KMS-11 (cell line): Measurements from ENCODE around the gene RUNDC3A.

Experiments used
- H2AFZ ChIP-seq: fragments of 200-600 bp; sonication (generic); 2 replicates; pipeline ENCODE4 v1.6.1; 2016; ENCODE audit warnings: antibody characterized with exemption, mixed run types, low read depth
- H3K27ac ChIP-seq: fragments of 200-600 bp; sonication (generic); 2 replicates; pipeline ENCODE4 v1.6.1; 2016; ENCODE audit warnings: mild to moderate bottlenecking, mixed run types
- H3K27me3 ChIP-seq: fragments of 200-600 bp; sonication (generic); 2 replicates; pipeline ENCODE4 v1.6.1; 2017; ENCODE audit warnings: mild to moderate bottlenecking, low read depth, mixed run types, moderate library complexity; ENCODE audit not compliant: insufficient read depth
- H3K36me3 ChIP-seq: fragments of 200-600 bp; sonication (generic); 2 replicates; pipeline ENCODE4 v1.6.1; 2017; ENCODE audit warnings: mild to moderate bottlenecking, mixed run types; ENCODE audit not compliant: insufficient read depth
- H3K4me1 ChIP-seq: fragments of 200-600 bp; sonication (generic); 2 replicates; pipeline ENCODE4 v1.6.1; 2016; ENCODE audit warnings: mild to moderate bottlenecking, low read depth, mixed run types; ENCODE audit not compliant: poor library complexity, severe bottlenecking
- H3K4me2 ChIP-seq: fragments of 200-600 bp; sonication (generic); 2 replicates; pipeline ENCODE4 v1.7.0; 2016; ENCODE audit warnings: mild to moderate bottlenecking, mixed run types
- H3K4me3 ChIP-seq: fragments of 200-600 bp; sonication (generic); IDR thresholded peaks from 2 replicates; pipeline ENCODE4 v1.6.1; 2017; ENCODE audit warnings: low read depth, low read length, mixed read lengths; ENCODE audit not compliant: insufficient read depth
- H3K79me2 ChIP-seq: fragments of 200-600 bp; sonication (generic); 2 replicates; pipeline ENCODE4 v1.6.1; 2016; ENCODE audit warnings: low read depth, mixed run types; ENCODE audit not compliant: insufficient read depth
- H3K9ac ChIP-seq: fragments of 200-600 bp; sonication (generic); 2 replicates; pipeline ENCODE4 v1.6.1; 2016; ENCODE audit warnings: mild to moderate bottlenecking, mixed run types
- H4K20me1 ChIP-seq: fragments of 200-600 bp; sonication (generic); 2 replicates; pipeline ENCODE4 v1.6.1; 2016; ENCODE audit warnings: mild to moderate bottlenecking, mixed run types; ENCODE audit not compliant: insufficient read depth
- TF ChIP-seq, protein P1 (sequence below): fragments of 200-600 bp; sonication (generic); conservative IDR thresholded peaks from 2 replicates; pipeline ENCODE4 v1.6.1; 2017; ENCODE audit warnings: low read depth, mild to moderate bottlenecking, antibody characterized with exemption, low read length, moderate library complexity, mixed read lengths

RUNDC3A gene

GRCh38 chr17:44268709-44269534, 39.5 kb upstream of the RUNDC3A start:
- Histone ChIP-seq H3K79me2 (no peaks in the 10 kb centered on the region), H3K4me1 (no peaks in the 10 kb centered on the region), H4K20me1 (no peaks in the 10 kb centered on the region), H3K27me3 (peaks cover 28% of the 10 kb centered on the region), H3K9ac (no peak overlapping the region), H3K4me2 (no peak overlapping the region), H3K36me3 (no peaks in the 10 kb centered on the region), H3K27ac (no peak overlapping the region), H2AFZ (no peak overlapping the region), H3K4me3 (no peak overlapping the region)
- TF ChIP-seq, protein P1, sequence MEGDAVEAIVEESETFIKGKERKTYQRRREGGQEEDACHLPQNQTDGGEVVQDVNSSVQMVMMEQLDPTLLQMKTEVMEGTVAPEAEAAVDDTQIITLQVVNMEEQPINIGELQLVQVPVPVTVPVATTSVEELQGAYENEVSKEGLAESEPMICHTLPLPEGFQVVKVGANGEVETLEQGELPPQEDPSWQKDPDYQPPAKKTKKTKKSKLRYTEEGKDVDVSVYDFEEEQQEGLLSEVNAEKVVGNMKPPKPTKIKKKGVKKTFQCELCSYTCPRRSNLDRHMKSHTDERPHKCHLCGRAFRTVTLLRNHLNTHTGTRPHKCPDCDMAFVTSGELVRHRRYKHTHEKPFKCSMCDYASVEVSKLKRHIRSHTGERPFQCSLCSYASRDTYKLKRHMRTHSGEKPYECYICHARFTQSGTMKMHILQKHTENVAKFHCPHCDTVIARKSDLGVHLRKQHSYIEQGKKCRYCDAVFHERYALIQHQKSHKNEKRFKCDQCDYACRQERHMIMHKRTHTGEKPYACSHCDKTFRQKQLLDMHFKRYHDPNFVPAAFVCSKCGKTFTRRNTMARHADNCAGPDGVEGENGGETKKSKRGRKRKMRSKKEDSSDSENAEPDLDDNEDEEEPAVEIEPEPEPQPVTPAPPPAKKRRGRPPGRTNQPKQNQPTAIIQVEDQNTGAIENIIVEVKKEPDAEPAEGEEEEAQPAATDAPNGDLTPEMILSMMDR: no peak

DNA sequence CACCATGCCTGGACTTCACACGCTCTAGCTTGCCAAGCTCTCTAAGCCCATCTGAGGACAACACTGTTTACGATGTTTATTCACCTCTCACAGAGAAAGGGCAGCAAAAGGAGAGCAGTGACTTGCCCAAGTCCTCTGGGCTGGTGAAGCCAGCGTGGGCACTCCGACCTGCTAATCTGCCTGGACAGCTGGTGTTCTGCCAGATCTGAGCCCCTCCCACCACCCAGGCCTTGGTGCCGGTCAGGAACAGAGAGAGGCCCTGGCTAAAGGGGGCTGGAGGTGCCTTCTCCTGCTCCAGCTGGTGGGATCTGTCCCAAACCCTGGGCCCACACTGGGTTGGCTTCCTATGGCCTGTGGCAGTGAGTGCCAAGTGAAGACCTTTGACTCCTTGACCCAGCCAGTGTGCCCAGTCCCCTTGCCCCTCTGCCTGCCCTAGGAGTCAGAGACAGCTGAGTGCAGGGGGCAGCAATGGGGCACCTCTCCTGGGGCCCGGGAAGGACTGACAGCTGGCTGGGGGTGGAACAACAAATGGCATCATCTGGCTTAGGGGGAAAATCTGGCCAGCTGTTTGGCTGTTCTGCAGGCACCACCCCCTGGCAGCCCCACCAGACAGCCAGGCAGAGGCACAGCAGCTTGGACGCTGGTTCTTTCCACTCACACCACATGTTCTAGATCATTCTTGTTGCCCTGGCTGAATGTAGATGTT, 38.7 kb upstream of the RUNDC3A start:
- H3K36me3 ChIP-seq: no peaks in the 10 kb centered on the region
- H3K4me1 ChIP-seq: no peaks in the 10 kb centered on the region
- H3K79me2 ChIP-seq: no peaks in the 10 kb centered on the region
- no peak overlapping the region for H3K9ac ChIP-seq
- H3K4me2 ChIP-seq: no peak overlapping the region
- H4K20me1 ChIP-seq: no peaks in the 10 kb centered on the region
- H3K27ac ChIP-seq: no peak overlapping the region
- TF ChIP-seq, protein P1: no peak
- no peak overlapping the region for H3K4me3 ChIP-seq
- no peak overlapping the region for H2AFZ ChIP-seq
- H3K27me3 ChIP-seq: peaks cover 33% of the 10 kb centered on the region

DNA sequence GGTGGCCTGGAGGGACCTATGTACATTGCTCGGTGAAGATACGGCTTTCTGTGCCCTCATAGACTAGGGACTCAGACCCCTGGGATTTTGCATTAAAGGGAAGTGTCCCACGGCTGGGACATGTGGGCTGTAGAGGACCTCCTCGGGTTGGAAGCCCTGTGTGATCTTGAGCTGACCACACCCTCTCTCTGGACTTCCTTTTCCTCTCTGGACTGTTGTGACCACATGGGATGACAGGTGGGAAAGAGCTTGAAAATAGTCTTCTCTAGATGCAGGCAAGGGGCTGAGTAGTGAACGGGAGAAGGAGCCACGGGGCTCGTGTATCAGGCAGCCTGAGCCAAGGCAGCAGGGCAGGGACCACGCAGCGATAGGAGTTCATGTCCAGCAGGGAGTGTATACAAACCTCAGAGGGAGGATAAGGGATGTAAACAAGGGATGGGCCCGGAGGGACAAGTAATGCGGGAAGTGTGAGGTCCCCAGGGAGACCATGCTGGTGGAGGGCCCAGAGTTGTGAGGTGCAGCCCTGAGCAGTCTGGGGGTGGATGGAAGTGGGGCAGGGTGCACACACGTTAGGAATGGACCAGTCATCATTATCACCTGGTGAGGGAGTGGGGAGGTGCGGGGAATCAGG, 36.0 kb upstream of the RUNDC3A start:
- H3K27ac ChIP-seq: no peak overlapping the region
- H4K20me1 ChIP-seq: no peaks in the 10 kb centered on the region
- H3K4me1 ChIP-seq: no peaks in the 10 kb centered on the region
- H2AFZ ChIP-seq: no peak overlapping the region
- H3K4me2 ChIP-seq: no peak overlapping the region
- H3K79me2 ChIP-seq: no peaks in the 10 kb centered on the region
- H3K36me3 ChIP-seq: no peaks in the 10 kb centered on the region
- H3K9ac ChIP-seq: no peak overlapping the region
- H3K27me3 ChIP-seq: peaks cover 39% of the 10 kb centered on the region
- no peak overlapping the region for H3K4me3 ChIP-seq
- TF ChIP-seq, protein P1: no peak

DNA sequence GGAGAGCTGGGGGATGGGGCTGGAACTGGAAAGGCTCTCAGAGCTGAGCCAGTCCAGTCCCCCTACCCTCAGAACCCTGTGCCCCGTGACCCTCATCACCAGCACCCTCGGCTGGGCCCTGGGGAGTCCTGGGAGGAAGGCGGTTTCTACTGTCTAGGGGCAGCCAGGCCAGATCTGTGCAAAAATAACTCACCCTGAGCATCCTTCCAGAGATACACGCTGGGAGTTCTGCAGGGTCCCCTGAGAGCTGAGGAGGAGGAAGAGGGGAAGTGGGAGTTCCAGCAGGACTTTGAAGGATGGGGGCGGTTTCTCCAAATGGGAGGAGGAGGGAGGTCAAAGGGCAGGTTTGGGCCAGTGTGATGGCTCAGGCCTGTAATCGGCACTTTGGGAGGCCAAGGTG, 35.4 kb upstream of the RUNDC3A start:
- H4K20me1 ChIP-seq: no peaks in the 10 kb centered on the region
- H3K79me2 ChIP-seq: no peaks in the 10 kb centered on the region
- H3K27ac ChIP-seq: no peak overlapping the region
- no peak overlapping the region for H3K4me2 ChIP-seq
- no peaks in the 10 kb centered on the region for H3K4me1 ChIP-seq
- H3K27me3 ChIP-seq: peaks cover 44% of the 10 kb centered on the region
- TF ChIP-seq, protein P1: no peak
- H3K9ac ChIP-seq: no peak overlapping the region
- H3K36me3 ChIP-seq: no peaks in the 10 kb centered on the region
- H3K4me3 ChIP-seq: no peak overlapping the region
- H2AFZ ChIP-seq: no peak overlapping the region
